Measurements from ENCODE around the gene BABAM2. TPM values are rescaled to one million over a fixed set of nuclear protein-coding genes. Genes with fewer than 3 reads are reported as not detected.
"Not testable (repeated sequence)": the region's sequence is repeated elsewhere in the genome, so short reads cannot be mapped to it uniquely, and the experiment has no call there.

Gene BABAM2
- total and polyA plus RNA-seq, 4 donors, result 9.9 to 17.0 (median 13.9) TPM

GRCh38 chr2:28257182-28257581, 366.7 kb downstream of the BABAM2 start:
- Histone ChIP-seq H3K27ac (ENCODE audit: low read depth in 1 of 2, low read length in 2 of 2) (no peak overlapping the region), H3K9me3 (ENCODE audit: control insufficient read depth in 4 of 4, low read length in 3 of 4) (no peaks in the 10 kb centered on the region), H3K27me3 (ENCODE audit: control insufficient read depth in 4 of 4, insufficient read depth in 4 of 4, low read length in 3 of 4) (no peaks in the 10 kb centered on the region), H3K4me1 (ENCODE audit: control insufficient read depth in 4 of 4, insufficient read depth in 4 of 4, low read length in 3 of 4) (no peaks in the 10 kb centered on the region), H3K9ac (ENCODE audit: low read depth in 1 of 2, low read length in 2 of 2) (no peak overlapping the region), H3K4me3 (ENCODE audit: low read depth in 1 of 3, low read length in 3 of 3) (no peak overlapping the region), H3K36me3 (ENCODE audit: control insufficient read depth in 4 of 4, insufficient read depth in 3 of 4, low read depth in 1 of 4, low read length in 3 of 4) (no peaks in the 10 kb centered on the region)
- 93% methylated on average over 3 of the region's 3 CpGs for WGBS
- no peak for TF ChIP-seq NR2F2 (IDR thresholded peaks at IDR 0.05)
- no peak for TF ChIP-seq RXRA (IDR thresholded peaks at IDR 0.05)
- TF ChIP-seq, protein P1, sequence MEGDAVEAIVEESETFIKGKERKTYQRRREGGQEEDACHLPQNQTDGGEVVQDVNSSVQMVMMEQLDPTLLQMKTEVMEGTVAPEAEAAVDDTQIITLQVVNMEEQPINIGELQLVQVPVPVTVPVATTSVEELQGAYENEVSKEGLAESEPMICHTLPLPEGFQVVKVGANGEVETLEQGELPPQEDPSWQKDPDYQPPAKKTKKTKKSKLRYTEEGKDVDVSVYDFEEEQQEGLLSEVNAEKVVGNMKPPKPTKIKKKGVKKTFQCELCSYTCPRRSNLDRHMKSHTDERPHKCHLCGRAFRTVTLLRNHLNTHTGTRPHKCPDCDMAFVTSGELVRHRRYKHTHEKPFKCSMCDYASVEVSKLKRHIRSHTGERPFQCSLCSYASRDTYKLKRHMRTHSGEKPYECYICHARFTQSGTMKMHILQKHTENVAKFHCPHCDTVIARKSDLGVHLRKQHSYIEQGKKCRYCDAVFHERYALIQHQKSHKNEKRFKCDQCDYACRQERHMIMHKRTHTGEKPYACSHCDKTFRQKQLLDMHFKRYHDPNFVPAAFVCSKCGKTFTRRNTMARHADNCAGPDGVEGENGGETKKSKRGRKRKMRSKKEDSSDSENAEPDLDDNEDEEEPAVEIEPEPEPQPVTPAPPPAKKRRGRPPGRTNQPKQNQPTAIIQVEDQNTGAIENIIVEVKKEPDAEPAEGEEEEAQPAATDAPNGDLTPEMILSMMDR (IDR thresholded peaks at IDR 0.05; ENCODE audit: low read depth, low read length, missing input control), result no peak
- no peak for TF ChIP-seq YY1 (IDR thresholded peaks at IDR 0.05)
- TF ChIP-seq RAD21 (IDR thresholded peaks at IDR 0.05), result no peak
- TF ChIP-seq ATF3 (IDR thresholded peaks at IDR 0.05), result no peak
- no peak for TF ChIP-seq EGR1 (IDR thresholded peaks at IDR 0.05; ENCODE audit: low read depth in 2 of 2)
- TF ChIP-seq HNF4A (conservative IDR thresholded peaks at IDR 0.05), result no peak
- no peak for DNase-seq (ENCODE audit: low spot score)

- not testable (repeated sequence) for H3K27me3 ChIP-seq (ENCODE audit: control insufficient read depth in 4 of 4, insufficient read depth in 4 of 4, low read length in 3 of 4); H3K4me1 ChIP-seq (ENCODE audit: control insufficient read depth in 4 of 4, insufficient read depth in 4 of 4, low read length in 3 of 4); H3K9me3 ChIP-seq (ENCODE audit: control insufficient read depth in 4 of 4, low read length in 3 of 4); H3K4me3 ChIP-seq (ENCODE audit: low read depth in 1 of 3, low read length in 3 of 3); H3K36me3 ChIP-seq (ENCODE audit: control insufficient read depth in 4 of 4, insufficient read depth in 3 of 4, low read depth in 1 of 4, low read length in 3 of 4); DNase-seq (ENCODE audit: low spot score); H3K9ac ChIP-seq (ENCODE audit: low read depth in 1 of 2, low read length in 2 of 2); H3K27ac ChIP-seq (ENCODE audit: low read depth in 1 of 2, low read length in 2 of 2)
- 98% methylated on average over 5 of the region's 5 CpGs for WGBS
Measured at GRCh38 chr2:28259226-28259625, 368.7 kb downstream of the BABAM2 start.

DNA sequence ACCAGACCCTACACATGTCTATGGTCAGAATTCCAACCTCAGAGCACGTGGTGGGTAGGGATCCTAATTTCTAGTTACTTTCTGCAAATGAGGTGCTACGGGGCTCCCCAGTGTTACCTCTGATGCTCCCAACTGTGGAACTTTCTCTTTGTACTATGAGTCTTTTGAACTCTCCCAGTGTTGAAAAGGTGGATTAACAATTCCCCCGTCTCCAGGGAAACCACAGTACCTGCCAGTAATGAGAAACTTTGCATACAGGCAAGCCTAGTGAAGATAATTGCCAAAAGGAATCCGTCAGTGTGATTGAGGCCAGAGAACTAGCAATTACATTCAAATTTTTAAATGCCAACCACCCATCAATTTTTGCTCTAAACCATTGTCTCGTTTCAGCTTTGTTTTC, 373.2 kb downstream of the BABAM2 start:
- WGBS, result 98% methylated on average over 5 of the region's 5 CpGs
- H3K4me1 ChIP-seq (ENCODE audit: control insufficient read depth in 4 of 4, insufficient read depth in 4 of 4, low read length in 3 of 4), result no peaks in the 10 kb centered on the region
- no peak overlapping the region for H3K4me3 ChIP-seq (ENCODE audit: low read depth in 1 of 3, low read length in 3 of 3)
- no peaks in the 10 kb centered on the region for H3K36me3 ChIP-seq (ENCODE audit: control insufficient read depth in 4 of 4, insufficient read depth in 3 of 4, low read depth in 1 of 4, low read length in 3 of 4)
- H3K27me3 ChIP-seq (ENCODE audit: control insufficient read depth in 4 of 4, insufficient read depth in 4 of 4, low read length in 3 of 4), result no peaks in the 10 kb centered on the region
- no peaks in the 10 kb centered on the region for H3K9me3 ChIP-seq (ENCODE audit: control insufficient read depth in 4 of 4, low read length in 3 of 4)
- no peak for TF ChIP-seq JUND (IDR thresholded peaks at IDR 0.05)
- TF ChIP-seq, protein P2, sequence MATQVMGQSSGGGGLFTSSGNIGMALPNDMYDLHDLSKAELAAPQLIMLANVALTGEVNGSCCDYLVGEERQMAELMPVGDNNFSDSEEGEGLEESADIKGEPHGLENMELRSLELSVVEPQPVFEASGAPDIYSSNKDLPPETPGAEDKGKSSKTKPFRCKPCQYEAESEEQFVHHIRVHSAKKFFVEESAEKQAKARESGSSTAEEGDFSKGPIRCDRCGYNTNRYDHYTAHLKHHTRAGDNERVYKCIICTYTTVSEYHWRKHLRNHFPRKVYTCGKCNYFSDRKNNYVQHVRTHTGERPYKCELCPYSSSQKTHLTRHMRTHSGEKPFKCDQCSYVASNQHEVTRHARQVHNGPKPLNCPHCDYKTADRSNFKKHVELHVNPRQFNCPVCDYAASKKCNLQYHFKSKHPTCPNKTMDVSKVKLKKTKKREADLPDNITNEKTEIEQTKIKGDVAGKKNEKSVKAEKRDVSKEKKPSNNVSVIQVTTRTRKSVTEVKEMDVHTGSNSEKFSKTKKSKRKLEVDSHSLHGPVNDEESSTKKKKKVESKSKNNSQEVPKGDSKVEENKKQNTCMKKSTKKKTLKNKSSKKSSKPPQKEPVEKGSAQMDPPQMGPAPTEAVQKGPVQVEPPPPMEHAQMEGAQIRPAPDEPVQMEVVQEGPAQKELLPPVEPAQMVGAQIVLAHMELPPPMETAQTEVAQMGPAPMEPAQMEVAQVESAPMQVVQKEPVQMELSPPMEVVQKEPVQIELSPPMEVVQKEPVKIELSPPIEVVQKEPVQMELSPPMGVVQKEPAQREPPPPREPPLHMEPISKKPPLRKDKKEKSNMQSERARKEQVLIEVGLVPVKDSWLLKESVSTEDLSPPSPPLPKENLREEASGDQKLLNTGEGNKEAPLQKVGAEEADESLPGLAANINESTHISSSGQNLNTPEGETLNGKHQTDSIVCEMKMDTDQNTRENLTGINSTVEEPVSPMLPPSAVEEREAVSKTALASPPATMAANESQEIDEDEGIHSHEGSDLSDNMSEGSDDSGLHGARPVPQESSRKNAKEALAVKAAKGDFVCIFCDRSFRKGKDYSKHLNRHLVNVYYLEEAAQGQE (IDR thresholded peaks at IDR 0.05), result no peak
- no peak for TF ChIP-seq RAD21 (IDR thresholded peaks at IDR 0.05)
- TF ChIP-seq HNF4G (IDR thresholded peaks at IDR 0.05), result no peak
- TF ChIP-seq, protein P3, sequence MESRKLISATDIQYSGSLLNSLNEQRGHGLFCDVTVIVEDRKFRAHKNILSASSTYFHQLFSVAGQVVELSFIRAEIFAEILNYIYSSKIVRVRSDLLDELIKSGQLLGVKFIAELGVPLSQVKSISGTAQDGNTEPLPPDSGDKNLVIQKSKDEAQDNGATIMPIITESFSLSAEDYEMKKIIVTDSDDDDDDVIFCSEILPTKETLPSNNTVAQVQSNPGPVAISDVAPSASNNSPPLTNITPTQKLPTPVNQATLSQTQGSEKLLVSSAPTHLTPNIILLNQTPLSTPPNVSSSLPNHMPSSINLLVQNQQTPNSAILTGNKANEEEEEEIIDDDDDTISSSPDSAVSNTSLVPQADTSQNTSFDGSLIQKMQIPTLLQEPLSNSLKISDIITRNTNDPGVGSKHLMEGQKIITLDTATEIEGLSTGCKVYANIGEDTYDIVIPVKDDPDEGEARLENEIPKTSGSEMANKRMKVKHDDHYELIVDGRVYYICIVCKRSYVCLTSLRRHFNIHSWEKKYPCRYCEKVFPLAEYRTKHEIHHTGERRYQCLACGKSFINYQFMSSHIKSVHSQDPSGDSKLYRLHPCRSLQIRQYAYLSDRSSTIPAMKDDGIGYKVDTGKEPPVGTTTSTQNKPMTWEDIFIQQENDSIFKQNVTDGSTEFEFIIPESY (IDR thresholded peaks at IDR 0.05), result no peak
- no peak for TF ChIP-seq TAF1 (conservative IDR thresholded peaks at IDR 0.05)
- TF ChIP-seq HNF4A (conservative IDR thresholded peaks at IDR 0.05), result no peak
- no peak for TF ChIP-seq FOXA2 (IDR thresholded peaks at IDR 0.05)
- TF ChIP-seq, protein P4, sequence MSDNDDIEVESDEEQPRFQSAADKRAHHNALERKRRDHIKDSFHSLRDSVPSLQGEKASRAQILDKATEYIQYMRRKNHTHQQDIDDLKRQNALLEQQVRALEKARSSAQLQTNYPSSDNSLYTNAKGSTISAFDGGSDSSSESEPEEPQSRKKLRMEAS (IDR thresholded peaks at IDR 0.05), result no peak
- TF ChIP-seq YY1 (IDR thresholded peaks at IDR 0.05), result no peak
- no peak overlapping the region for H3K27ac ChIP-seq (ENCODE audit: low read depth in 1 of 2, low read length in 2 of 2)
- H3K9ac ChIP-seq (ENCODE audit: low read depth in 1 of 2, low read length in 2 of 2), result no peak overlapping the region
- no peak for DNase-seq (ENCODE audit: low spot score)

All from liver (tissue), 9 donors.